Esophagus muscularis mucosa (tissue), 3 donors: ENCODE results near the gene NDRG2.

Experiments
- CTCF ChIP-seq, 3 experiments: fragments of 200-600 bp in 2 of 3; fragments of 450-650 bp in 1 of 3; sonication (generic) in 2 of 3; IDR thresholded peaks; one replicate each; pipeline ENCODE4 v1.5.1; 2017 to 2019; ENCODE audit warnings: antibody characterized with exemption in 3 of 3, mild to moderate bottlenecking in 2 of 3, moderate library complexity in 1 of 3
- POLR2A ChIP-seq: fragments of 450-650 bp; IDR thresholded peaks from one replicate; pipeline ENCODE4 v1.6.1; 2017; ENCODE audit warnings: antibody characterized with exemption, moderate library complexity, mild to moderate bottlenecking, low read depth

- TF ChIP-seq CTCF (IDR thresholded peaks at IDR 0.05): no peak
- no peak for TF ChIP-seq POLR2A
These were observed 3.8 kb downstream of the NDRG2 start for GRCh38 chr14:21020977-21021545.
